ENCODE measurements around the gene CEP290. TPM values are rescaled to one million over a fixed set of nuclear protein-coding genes. Genes with fewer than 3 reads are reported as not detected.
"Not testable (repeated sequence)": the region's sequence is repeated elsewhere in the genome, so short reads cannot be mapped to it uniquely, and the experiment has no call there.

The CEP290 gene
- total RNA-seq, 1 experiment from 2014 or later, result 5.0 TPM

DNA sequence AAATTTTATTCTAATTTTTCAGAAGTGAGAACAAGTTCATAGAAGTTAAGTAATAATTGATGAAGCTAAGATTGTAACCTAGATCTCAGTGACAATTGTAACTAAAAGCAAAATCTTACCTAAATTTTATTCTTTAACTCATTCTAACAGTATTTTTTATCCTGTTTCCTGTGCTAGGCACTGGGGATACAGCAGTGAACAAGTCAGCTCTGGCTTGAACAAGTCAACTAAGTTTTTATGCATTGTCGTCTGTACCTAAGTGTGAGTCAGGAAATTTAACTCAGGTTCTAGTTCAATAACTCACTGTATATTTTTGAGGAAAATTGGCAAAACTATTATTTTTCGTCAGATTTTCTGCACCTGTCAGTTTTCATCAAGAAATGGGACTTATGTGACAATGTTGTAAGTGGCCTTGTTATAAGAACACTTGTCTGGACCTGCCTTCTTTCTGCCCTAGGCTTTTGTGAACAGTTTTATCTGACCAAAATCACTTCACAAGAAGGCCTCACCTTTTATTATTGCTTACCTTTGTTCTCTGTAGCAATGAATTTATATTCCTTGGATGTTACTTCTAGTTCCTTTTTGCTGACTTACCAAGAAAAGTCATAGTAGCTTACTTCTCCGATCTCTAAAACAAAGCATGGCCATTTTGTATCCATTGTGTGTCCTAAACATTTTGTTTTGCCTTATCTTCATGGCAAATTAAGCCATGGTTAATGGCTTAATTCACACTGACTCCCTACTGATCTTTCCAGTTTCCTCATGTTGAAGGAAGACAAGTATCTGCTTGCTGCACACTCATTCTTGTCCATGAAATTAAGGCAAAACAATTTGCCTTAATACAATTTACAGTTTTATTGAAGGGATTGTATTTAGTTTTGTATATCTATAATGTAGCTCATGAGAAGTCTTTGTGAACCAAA lies 2.9 kb upstream of the CEP290 start:
- DNase-seq (ENCODE audit: low spot score), result no peak

DNA sequence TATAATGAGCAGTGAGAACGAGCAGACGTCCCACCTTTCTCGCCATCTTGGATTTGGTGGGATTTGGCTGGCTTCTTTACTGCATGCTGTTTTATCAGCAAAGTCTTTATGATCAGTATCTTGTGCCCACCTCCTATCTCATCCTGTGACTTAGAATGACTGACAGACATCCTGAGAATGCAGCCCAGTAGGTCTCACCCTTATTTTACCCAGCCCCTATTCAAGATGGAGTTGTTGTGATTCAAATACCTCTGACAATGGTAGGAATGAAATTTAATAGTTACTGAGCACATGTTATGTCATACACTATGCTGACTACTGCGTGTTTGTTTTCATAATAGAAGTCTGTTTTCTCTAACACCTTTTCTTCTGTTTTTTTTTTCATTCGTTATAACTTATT lies 2.1 kb upstream of the CEP290 start:
- no peak for DNase-seq (ENCODE audit: low spot score)

DNA sequence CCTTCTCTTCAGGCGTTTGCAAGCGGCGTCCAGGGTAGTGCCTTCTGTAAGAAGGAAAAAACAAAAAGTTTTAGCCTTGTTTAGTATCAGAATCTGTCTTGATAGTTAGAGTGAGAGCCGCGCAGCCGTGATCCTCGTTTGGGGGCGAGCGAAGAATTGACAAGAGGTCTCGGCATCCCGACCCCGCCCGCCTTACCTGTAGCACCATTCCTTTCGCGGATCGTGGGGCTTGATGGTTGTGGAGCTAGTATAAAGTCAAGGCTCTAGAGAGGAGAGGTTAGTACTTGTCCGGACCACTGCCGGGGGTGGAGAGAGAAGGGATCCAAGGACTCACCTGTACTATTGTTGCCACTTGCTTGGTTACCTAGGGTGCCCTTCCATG lies 713 bp upstream of the CEP290 start:
- DNase-seq (ENCODE audit: low spot score), result no peak

DNA sequence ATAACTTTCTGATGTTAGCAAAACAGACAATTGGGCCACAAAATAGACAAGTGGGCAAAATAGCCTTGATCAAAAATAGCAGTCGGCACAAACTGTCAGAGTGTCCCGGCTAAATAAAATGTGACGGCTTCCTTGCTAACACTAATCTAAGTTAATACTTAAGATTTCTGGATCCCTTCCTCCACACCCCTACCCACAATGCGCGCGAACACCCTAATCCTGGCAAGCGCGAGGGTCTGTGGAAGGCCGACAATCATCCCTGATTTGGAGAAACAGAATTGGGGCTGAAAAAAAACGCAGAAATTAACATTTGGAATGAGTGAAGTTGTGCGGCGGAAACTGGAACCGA lies 489 bp downstream of the CEP290 start:
- no peak for DNase-seq (ENCODE audit: low spot score)

GRCh38 chr12:88139711-88140110 lies 2.2 kb downstream of the CEP290 start:
- DNase-seq (ENCODE audit: low spot score), result not testable (repeated sequence)

DNA sequence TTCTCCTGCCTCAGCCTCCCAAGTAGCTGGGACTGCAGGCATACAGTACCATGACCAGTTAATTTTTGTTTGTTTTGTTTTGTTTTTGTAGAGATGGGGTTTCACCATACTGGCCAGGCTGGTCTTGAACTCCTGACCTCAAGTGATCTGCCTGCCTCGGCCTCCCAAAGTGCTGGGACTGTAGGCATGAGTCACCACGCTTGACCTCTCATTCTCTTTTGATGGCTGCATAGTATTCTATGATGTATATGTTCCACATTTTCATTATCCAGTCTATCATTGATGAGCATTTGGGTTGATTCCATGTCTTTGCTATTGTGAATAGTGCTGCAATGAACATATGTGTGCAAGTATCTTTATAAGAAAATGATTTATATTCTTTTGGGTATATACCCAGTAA lies 8.7 kb downstream of the CEP290 start:
- not testable (repeated sequence) for DNase-seq (ENCODE audit: low spot score)

GRCh38 chr12:88132392-88132791 lies 9.5 kb downstream of the CEP290 start:
- DNase-seq (ENCODE audit: low spot score), result no peak

DNA sequence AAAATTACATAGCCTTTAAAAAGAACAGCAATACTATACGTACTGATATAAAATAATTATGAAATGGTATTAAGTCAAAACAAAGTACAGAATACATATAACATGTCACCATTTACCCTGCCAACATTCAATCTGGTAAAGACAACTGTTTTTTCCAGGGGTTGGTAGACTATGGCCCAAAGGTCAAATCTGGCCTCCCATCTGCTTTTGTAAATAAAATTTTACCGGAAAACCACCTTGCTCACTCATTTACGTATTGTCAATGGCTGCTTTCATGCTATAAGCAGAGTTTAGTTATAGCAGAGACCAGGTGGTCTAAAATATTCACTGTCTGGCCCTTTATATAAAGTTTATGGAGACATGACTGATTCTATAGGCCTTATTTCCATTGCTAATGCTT lies 14.0 kb downstream of the CEP290 start:
- DNase-seq (ENCODE audit: low spot score), result no peak

- no peak for DNase-seq (ENCODE audit: low spot score)
Observed at GRCh38 chr12:88127099-88127498, 14.8 kb downstream of the CEP290 start.

DNA sequence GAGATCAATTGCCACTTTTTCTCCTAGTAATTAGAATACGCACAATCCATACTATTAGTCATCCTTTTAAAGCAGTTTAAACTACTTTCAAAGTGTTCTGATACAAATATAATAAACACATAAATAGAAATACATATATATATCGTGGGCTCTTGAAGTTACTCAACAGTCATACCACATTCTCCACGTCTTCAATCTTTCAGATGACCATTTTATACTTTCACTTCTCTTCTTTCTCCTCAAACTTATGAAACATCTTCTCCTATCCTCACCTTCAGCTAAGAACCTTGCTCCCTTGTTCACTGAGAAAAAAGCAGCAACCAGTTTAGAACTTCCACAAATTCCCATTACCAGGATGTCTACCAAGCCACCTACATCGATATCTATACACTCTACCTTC lies 19.2 kb downstream of the CEP290 start:
- DNase-seq (ENCODE audit: low spot score), result no peak

GRCh38 chr12:88113871-88114270 lies 28.0 kb downstream of the CEP290 start:
- no peak for DNase-seq (ENCODE audit: low spot score)

DNA sequence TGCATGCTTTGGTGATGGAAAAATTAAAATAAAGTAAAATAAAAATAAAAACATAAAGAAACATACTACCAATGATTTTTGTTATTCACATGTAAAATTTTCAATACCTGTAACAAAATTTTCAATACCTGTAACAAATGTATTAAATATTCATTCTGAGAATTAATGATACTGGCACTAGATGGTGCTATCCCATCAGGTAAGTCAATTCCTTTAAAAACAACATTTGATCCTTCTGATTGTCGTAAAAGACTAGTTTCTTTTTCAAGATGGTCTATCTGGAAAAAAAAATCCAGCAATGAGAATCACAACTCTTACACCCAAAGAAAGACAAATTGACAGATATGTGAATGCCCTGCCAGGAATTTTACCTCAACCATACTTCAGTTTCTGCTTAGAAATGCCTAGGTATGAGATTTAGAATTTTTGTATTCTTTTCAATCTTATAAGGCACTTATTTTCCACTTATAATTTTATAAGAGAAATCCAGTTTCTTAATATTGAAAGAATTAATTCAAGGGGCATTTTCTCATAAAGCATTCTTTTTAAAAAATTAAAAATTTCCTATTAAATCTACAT lies 30.7 kb downstream of the CEP290 start:
- DNase-seq (ENCODE audit: low spot score), result peak; percentile 72

- DNase-seq (ENCODE audit: low spot score), result no peak
Observed at GRCh38 chr12:88108021-88108420, 33.9 kb downstream of the CEP290 start.

DNA sequence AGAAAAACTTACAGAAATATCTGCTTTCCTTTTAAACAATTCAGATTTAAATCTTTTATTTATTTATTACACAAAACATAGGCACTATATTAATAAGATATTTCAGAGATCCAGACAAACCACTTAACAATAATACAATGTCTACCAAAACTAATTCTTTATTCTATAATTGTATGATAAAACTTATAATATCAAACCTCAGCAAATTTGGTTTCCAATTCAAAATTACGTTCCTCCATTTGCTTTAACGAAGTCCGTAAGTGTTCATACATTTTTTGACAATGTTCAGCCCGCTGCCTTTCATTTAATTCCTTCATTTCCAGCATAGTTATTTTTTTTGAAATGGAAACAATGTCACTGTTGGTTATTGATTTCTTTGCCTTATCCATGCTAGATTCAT lies 48.3 kb downstream of the CEP290 start:
- DNase-seq (ENCODE audit: low spot score), result no peak

GRCh38 chr12:88092771-88093170 lies 49.1 kb downstream of the CEP290 start:
- no peak for DNase-seq (ENCODE audit: low spot score)

DNA sequence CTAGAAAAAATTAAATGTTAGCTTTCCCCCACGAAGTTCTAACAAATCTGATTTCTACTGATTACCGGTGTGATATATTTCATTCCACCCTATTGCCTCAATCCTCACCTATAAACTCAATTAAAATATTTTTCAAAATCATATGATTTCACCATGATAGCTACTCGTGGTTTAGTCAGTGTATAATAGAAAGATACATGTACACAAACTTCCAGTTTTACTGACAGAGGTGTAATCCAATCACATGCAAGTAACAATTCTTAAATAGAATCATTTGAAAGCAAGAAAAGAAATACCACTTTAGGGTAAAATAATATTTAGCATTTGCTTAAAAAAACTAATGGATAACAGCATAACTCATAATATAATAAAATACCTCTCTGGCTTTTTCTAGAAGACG lies 57.7 kb downstream of the CEP290 start:
- DNase-seq (ENCODE audit: low spot score), result no peak

DNA sequence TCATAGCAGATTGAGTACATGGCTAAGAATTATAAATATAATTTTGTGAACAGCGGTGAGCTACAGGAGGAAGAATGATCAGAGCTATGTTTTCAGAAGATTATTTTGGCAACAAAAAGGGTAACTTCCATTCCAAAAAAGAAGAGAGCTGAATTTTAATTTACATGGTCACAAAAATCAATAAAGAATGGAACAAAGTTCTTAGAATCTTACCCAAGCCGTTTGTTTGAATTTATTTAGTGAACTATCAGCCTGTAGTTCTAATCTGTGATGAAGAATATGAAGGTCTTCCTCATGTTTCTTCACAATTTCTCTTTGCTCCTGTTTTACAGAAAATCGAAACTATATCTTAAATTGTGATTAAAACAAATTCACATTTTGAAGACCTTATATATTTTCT lies 58.3 kb downstream of the CEP290 start:
- no peak for DNase-seq (ENCODE audit: low spot score)

DNA sequence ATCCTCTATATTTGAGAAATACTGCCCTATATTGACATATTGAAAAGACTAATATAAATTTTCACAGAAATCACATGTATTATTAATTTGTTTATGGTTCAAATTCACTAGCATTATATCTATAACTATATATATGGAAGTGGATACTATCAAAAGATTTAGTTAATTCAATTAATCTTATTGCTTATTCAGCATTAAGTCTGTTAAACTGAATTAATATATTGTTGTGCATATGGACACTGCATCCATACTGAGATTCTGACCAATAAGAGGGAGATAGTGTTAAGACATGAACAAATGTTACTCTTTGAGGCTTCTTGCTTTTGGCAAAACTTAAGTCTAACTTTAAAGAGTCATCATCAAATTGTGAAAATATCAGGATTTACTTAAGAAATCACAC lies 60.6 kb downstream of the CEP290 start:
- no peak for DNase-seq (ENCODE audit: low spot score)

- no peak for DNase-seq (ENCODE audit: low spot score)
Observed at GRCh38 chr12:88067301-88067700, 74.6 kb downstream of the CEP290 start.

DNA sequence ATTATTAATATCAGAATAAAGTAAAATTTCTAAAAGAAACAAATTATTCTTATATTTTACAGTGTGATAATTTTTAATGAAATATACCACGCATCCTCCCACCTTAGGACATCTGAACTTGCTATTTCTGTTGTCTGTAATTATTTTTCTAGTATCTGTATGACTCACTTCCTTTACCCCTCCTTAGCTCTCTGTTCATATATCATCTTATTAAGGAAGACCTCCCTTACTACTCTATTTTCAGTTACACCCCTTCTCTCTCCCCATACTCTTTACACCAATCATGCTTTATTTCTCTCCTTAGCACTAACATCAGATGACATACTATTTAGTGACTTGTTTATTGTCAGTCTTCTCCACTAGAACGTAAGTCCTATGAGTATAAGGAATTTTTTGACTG lies 78.5 kb downstream of the CEP290 start:
- DNase-seq (ENCODE audit: low spot score), result no peak

- no peak for DNase-seq (ENCODE audit: low spot score)
Observed at GRCh38 chr12:88062474-88062873, 79.4 kb downstream of the CEP290 start.

- DNase-seq (ENCODE audit: low spot score), result no peak
Observed at GRCh38 chr12:88058719-88059077, 83.2 kb downstream of the CEP290 start.

- no peak for DNase-seq (ENCODE audit: low spot score)
Observed at GRCh38 chr12:88057994-88058718, 83.7 kb downstream of the CEP290 start.

All from HT-29 (cell line).